Measurements from ENCODE around the gene KIRREL2.
"Not testable (repeated sequence)": the region's sequence is repeated elsewhere in the genome, so short reads cannot be mapped to it uniquely, and the experiment has no call there.

KIRREL2 gene

GRCh38 chr19:35856546-35857149 lies at the start of gene KIRREL2:
Gene KIRREL2 (plus strand): TSS chr19:35856911. CDS start chr19:35857120, 209 bp downstream.
- peak in 4 of 58 donors; percentile 10 to 27 (median 18) for DNase-seq

GRCh38 chr19:35807633-35808032 lies 49.1 kb upstream of the KIRREL2 start:
- DNase-seq = no peak

DNA sequence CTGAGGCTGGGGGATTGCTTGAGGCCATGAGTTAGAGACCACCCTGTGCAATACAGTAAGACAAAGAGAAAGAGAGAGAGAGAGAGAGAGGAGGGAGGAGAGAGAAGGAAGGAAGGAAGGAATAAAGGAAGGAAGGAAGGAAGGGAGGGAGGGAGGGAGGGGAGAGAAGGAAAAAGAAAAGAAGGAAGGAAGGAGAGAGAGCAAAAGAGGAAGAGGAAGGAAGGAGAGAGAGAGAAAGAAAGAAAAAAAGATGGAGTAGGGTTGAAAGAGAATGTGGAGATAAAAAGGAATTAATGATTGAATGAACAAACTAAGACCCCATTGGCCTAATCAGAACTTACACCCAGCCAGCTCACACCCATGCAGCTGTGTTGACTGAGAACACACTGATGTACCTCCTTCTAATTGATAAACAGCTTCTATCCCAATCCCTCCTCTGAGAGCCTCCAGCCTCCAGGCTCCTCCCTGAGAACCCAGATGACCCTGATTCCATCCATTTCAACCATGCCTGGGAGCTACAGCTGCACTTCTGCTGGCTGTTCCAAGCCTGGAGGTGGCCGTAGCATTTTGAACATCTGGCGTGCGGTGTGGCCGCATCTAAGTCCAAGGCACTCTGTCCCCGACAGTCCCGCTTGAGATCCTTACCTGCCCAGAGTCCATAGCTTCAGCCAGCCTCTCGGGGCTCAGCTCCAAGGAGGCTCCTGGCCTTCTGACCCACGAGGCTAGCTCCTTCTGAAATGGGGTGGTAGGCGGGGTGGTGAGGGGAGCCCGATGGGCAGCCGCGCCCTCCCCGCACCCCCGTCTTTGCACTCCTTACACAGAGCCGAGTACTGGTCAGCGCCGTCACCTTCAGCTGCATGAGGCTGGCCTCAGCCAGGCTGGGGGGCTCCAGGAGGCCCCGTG lies 45.1 kb upstream of the KIRREL2 start:
- no peak for DNase-seq

DNA sequence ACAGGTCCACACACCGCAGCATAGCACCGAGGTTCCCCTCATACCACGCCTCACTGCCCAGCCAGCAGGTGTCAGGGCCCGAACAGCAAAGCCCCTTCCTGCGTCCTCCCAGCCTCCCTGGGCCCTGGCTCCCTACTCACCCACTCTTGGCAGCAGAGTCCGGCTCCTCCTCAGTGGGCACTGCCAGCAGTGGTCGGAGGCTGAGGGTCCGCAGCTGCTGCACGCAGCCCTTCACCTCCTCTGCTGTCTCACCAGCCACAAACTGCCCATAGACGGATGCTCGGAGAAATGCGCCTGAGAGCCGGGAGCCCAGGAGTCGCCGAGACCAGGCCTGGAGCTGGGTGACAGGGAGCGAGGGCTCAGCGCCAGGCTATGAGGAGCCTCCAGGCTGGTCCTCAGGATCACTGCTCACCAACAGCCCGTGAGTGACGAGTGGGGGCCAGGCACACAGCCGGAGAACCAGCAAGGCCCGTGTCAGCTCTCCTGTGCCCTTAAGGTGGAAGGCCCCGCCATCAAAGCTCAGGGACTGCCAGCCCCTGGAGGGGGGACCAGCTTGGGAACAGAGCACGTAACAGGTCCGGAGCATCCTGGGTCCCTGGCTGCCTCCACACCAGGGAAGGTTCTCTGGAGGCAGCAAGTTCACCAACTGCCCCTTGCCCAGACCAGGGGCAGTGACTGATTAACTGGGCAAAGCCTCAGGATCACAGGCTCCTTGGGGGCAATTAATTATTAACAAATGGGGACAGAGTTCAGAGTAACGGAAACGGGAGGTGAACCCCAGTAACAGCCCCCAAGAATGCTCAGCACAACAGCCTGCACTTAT lies 44.3 kb upstream of the KIRREL2 start, which contains the start of gene PRODH2:
PRODH2 (minus strand) TSS at position 626 of the 823 bp plus-strand sequence; CDS start at position 586, 40 bp downstream.
- DNase-seq = no peak

DNA sequence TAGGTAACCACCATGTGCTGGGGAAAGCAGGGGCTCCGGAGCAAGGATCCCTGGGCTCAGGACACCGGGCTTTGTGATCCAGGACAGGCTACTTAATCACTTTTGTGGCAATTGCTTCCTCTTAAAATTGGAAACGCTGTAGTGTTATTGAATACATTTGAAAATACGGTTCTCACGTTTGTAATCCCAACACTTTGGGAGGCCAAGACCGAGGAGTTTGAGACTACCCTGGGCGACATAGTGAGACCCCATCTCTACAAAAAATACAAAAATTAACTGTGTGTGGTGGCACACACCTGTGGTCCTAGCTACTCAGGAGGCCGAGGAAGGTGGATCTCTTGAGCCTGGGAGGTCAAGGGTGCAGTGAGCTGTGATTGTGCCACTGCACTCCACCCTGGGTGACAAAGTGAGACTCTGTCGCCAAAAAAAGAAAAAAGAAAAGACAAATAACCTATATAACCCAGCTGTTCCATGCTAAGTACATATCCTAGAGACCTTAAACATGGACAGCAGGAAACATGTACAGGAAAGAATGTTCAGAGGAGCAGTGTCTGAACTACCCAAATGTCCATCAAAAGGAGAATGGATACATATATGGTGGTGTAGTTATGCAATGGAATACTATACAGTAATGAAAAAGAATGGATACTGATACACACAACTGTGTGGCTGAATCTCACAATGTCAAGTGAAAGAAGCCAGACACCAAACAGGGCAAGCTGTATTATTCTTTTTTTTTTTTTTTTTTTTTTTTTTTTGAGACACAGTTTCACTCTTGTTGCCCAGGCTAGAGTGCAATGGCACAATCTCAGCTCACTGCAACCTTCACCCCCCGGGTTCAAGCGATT lies 43.4 kb upstream of the KIRREL2 start:
- no peak for DNase-seq

GRCh38 chr19:35816262-35816661 lies 40.4 kb upstream of the KIRREL2 start:
- DNase-seq = no peak

- DNase-seq = no peak
These were observed 39.9 kb upstream of the KIRREL2 start for GRCh38 chr19:35816846-35817245.

- DNase-seq = no peak
These were observed 38.3 kb upstream of the KIRREL2 start for GRCh38 chr19:35818445-35818844.

GRCh38 chr19:35822579-35822978 lies 34.1 kb upstream of the KIRREL2 start:
- DNase-seq = no peak

- DNase-seq = no peak
These were observed 32.6 kb upstream of the KIRREL2 start for GRCh38 chr19:35824150-35824549.

DNA sequence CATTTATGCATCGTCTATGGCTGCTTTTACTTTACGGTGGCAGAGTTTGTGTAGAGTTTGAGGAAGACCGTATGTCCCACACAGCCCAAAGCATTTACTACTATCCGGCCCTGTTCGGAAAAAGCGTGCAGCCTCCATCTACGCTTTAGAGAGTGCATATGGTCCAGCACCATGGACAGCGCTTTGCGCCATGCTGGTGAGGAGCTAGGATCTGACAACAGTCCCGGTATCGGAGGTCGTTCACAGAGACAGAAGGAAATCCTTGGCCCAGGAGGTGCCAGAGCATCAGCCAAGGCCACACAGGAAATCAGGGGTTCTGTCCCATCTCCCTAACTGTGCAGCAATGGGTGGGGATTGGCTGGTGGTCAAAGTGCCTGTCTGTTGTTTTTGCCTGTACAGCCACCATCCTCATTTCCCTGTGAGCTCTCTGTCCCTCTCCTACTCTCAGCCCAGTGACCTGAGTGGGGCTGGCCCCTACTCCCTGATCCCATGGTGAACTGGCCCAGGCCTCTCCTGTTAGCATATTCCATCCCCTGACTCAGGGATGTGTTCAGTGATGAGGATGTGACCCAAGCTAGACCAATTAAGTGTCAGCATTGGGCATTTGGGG lies 27.9 kb upstream of the KIRREL2 start:
- DNase-seq = peak in 22 of 58 donors; percentile 1 to 36 (median 16)

DNA sequence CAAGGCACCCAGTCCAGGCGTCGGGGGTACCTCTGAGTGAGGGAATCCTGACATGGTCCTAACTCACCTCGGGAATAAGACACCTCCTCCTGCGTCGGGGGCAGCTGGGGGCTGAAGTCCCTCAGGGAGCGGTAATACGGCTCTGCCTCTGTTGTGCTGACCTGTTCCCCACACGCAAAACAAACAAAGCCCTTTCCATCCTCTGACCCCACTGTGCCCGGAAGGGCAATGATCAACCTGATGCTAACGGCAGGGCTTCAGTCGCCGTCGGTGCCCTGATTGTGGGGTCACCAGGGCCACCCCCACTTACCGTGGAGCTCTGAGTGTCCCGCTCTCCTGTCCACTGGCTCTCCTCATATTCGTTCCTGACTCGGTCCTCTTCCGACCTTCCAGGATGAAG lies 25.7 kb upstream of the KIRREL2 start:
- no peak for DNase-seq

GRCh38 chr19:35832054-35832453 lies 24.7 kb upstream of the KIRREL2 start:
- DNase-seq = no peak

GRCh38 chr19:35833972-35834371 lies 22.7 kb upstream of the KIRREL2 start:
- no peak for DNase-seq

GRCh38 chr19:35836096-35836495 lies 20.6 kb upstream of the KIRREL2 start:
- not testable (repeated sequence) for DNase-seq

DNA sequence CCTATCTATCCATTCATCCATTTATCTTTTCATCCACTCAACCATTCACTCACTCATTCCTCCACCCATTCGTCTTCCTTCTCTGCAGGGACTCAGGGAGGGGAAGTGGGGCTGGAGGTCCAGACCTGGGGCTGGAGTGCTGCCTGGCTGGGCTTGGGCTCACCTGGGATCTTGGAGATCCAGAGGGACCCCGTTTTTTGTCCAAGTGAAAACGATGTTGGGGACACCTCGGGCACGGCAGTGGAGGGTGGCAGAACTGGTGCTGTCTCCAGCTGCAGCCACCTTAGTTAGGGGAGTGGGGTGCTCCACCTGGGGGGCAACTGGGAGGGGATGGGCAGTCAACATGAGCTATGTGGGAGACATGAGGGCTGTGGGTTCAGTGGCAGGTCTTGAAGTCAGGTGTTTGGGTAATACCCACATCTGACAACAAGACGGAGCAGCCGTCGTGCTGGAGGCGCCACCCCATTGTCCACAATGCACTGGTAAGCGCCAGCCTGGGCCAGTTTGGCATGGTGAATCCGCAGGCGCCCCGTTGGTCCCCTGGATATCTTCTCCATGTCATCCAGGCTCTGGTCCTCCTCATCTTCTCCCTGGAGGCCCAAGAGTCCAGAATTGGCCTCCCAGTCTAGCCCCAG lies 14.6 kb upstream of the KIRREL2 start:
- no peak for DNase-seq

DNA sequence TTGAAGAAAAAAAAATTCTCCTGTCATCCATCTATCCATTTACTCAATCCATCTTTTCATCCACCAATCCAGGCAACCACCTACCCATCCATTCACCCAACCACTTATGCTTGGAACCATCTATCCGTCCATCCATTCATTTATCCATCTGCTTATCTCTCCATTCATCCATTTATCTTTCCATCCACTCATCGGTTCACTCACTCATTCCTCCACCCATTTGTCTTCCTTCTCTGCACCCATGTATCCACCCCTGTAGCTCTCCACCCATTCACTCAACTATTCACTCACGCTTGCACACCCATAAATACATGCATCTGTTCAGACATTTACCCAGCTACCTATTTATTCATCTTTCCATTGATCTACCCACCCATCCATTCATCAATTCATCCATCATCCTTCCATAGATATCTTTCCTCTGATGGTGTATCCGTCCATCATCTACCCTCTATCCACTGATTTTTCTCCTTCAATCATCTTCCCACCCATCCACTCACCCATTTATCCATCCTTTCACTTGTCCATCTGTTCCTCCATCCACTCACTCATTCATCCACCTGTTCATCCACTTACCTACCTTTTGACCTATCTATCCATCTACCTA lies 13.9 kb upstream of the KIRREL2 start:
- DNase-seq = no peak

DNA sequence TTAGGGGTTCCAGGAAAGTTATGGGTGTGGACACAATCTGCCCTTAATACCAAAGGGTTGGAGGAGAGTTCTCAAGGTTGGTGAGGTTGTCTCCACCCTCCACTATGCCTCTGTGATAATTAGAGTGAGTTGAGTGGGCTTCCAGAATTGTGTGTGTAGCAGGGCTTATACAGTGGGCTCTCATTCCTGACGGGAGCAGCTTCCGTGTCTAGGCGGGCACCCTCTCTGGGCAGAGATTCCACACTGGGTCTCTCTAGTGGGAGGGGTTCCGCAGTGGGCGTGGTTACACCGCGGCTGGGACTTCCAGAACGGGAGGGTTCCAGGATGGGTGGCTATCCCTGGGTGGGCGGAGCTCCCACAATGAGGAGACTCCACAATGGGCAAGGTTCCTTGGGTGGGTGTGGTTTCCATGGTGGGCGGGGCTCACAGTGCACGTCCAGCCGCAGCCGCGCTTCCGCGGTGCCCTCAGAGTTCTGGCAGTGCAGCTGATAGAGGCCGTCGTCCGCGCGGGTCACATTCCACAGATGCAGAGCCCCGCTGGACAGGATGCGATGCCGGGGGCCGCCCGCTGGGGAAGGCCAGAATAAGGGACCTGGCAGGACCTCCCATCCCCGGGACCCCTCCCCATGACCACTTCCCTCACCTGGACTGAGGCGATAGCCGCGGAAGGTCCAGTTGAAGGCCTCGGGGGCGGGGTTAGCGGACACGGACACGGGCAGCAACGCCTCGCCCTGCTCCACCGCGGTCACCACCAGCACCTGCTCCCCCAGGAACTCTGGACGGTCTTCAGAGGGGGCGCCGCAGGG lies 12.8 kb upstream of the KIRREL2 start:
- no peak for DNase-seq

All from anterior cingulate cortex (tissue), 58 donors.